GM21381 (cell line): Measurements from ENCODE around the gene SLC15A1.

Experiments
- ATAC-seq: cut with Tn5 transposase; IDR thresholded peaks from one replicate; pipeline ENCODE4 v1.9.1; 2021; ENCODE audit warnings: mild to moderate bottlenecking, moderate library complexity; ENCODE audit not compliant: unreplicated experiment

Gene SLC15A1

GRCh38 chr13:98781470-98781869 lies 29.0 kb upstream of the SLC15A1 start:
- ATAC-seq: no peak

GRCh38 chr13:98781045-98781444 lies 28.6 kb upstream of the SLC15A1 start:
- no peak for ATAC-seq

- ATAC-seq: no peak
Observed at GRCh38 chr13:98780451-98780850, 28.0 kb upstream of the SLC15A1 start.

- ATAC-seq: no peak
Observed at GRCh38 chr13:98779695-98780094, 27.2 kb upstream of the SLC15A1 start.

- no peak for ATAC-seq
Observed at GRCh38 chr13:98778749-98779148, 26.3 kb upstream of the SLC15A1 start.

GRCh38 chr13:98776644-98777043 lies 24.2 kb upstream of the SLC15A1 start:
- no peak for ATAC-seq

- no peak for ATAC-seq
Observed at GRCh38 chr13:98775844-98776598, 23.5 kb upstream of the SLC15A1 start.

- no peak for ATAC-seq
Observed at GRCh38 chr13:98775386-98775785, 22.9 kb upstream of the SLC15A1 start.

- no peak for ATAC-seq
Observed at GRCh38 chr13:98774776-98775175, 22.3 kb upstream of the SLC15A1 start.

GRCh38 chr13:98773921-98774320 lies 21.4 kb upstream of the SLC15A1 start:
- no peak for ATAC-seq

GRCh38 chr13:98772794-98773452 lies 20.5 kb upstream of the SLC15A1 start:
- ATAC-seq: no peak

- ATAC-seq: no peak
Observed at GRCh38 chr13:98771838-98772611, 19.6 kb upstream of the SLC15A1 start.

GRCh38 chr13:98769736-98770135 lies 17.3 kb upstream of the SLC15A1 start:
- ATAC-seq: no peak

GRCh38 chr13:98768522-98768921 lies 16.1 kb upstream of the SLC15A1 start:
- ATAC-seq: no peak

GRCh38 chr13:98766697-98767096 lies 14.2 kb upstream of the SLC15A1 start:
- no peak for ATAC-seq

GRCh38 chr13:98765996-98766519 lies 13.6 kb upstream of the SLC15A1 start:
- no peak for ATAC-seq

- no peak for ATAC-seq
Observed at GRCh38 chr13:98761986-98762616, 9.6 kb upstream of the SLC15A1 start.

- no peak for ATAC-seq
Observed at GRCh38 chr13:98761126-98761985, 8.9 kb upstream of the SLC15A1 start.

- no peak for ATAC-seq
Observed at GRCh38 chr13:98755729-98756128, 3.3 kb upstream of the SLC15A1 start.

- ATAC-seq: no peak
Observed at GRCh38 chr13:98755116-98755515, 2.6 kb upstream of the SLC15A1 start.
